GM23248 (cell line): ENCODE measurements around the gene TMEM117. TPM values are rescaled to one million over a fixed set of nuclear protein-coding genes. Genes with fewer than 3 reads are reported as not detected.
"Not testable (repeated sequence)": the region's sequence is repeated elsewhere in the genome, so short reads cannot be mapped to it uniquely, and the experiment has no call there.

ENCODE experiments used
- DNase-seq: peaks from one replicate; pipeline ENCODE4 v3.0.0-alpha.2; 2015
- H2AFZ ChIP-seq: fragments of 200-600 bp; sonication (generic); 2 replicates; pipeline ENCODE4 v1.6.1; 2016; ENCODE audit warnings: antibody characterized with exemption
- H3F3A ChIP-seq: fragments of 200-600 bp; sonication (generic); 2 replicates; pipeline ENCODE4 v1.6.1; 2016; ENCODE audit warnings: mild to moderate bottlenecking, antibody characterized with exemption, mixed run types; ENCODE audit not compliant: insufficient read depth
- H3K27ac ChIP-seq: fragments of 200-600 bp; sonication (generic); 2 replicates; pipeline ENCODE4 v1.5.1; 2016; ENCODE audit warnings: mild to moderate bottlenecking
- H3K27me3 ChIP-seq: fragments of 200-600 bp; sonication (generic); replicated peaks from 2 replicates; pipeline ENCODE4 v1.6.1; 2016; ENCODE audit warnings: mild to moderate bottlenecking; ENCODE audit not compliant: insufficient read depth
- H3K36me3 ChIP-seq: fragments of 200-600 bp; sonication (generic); 2 replicates; pipeline ENCODE4 v1.6.1; 2016; ENCODE audit warnings: low read depth, mild to moderate bottlenecking
- H3K4me1 ChIP-seq: fragments of 200-600 bp; sonication (generic); 2 replicates; pipeline ENCODE4 v1.6.1; 2016; ENCODE audit warnings: mild to moderate bottlenecking; ENCODE audit not compliant: insufficient read depth
- H3K4me2 ChIP-seq: fragments of 200-600 bp; sonication (generic); one replicate; pipeline ENCODE4 v1.6.1; 2016; ENCODE audit warnings: mild to moderate bottlenecking; ENCODE audit not compliant: unreplicated experiment
- H3K4me3 ChIP-seq: fragments of 200-600 bp; sonication (generic); 2 replicates; pipeline ENCODE4 v1.5.1; 2016; ENCODE audit warnings: mild to moderate bottlenecking
- H3K79me2 ChIP-seq: fragments of 200-600 bp; sonication (generic); 2 replicates; pipeline ENCODE4 v1.6.1; 2016; ENCODE audit warnings: mild to moderate bottlenecking; ENCODE audit not compliant: insufficient read depth
- H3K9ac ChIP-seq: fragments of 200-600 bp; sonication (generic); 2 replicates; pipeline ENCODE4 v1.6.1; 2016; ENCODE audit warnings: mild to moderate bottlenecking
- H3K9me2 ChIP-seq: fragments of 200-600 bp; sonication (generic); 2 replicates; pipeline ENCODE4 v1.6.1; 2016; ENCODE audit warnings: mixed run types, mild to moderate bottlenecking, moderate library complexity; ENCODE audit not compliant: insufficient read depth
- H3K9me3 ChIP-seq: fragments of 200-600 bp; sonication (generic); one replicate; pipeline ENCODE4 v1.6.1; 2017; ENCODE audit warnings: low read depth
- H4K20me1 ChIP-seq: fragments of 200-600 bp; sonication (generic); 2 replicates; pipeline ENCODE4 v1.6.0; 2016; ENCODE audit not compliant: insufficient read depth
- EZH2 ChIP-seq: fragments of 200-600 bp; sonication (generic); IDR thresholded peaks from 2 replicates; pipeline ENCODE4 v1.6.1; 2018; ENCODE audit warnings: antibody characterized with exemption, mild to moderate bottlenecking; ENCODE audit not compliant: insufficient read depth, poor library complexity, severe bottlenecking
- EZH2phosphoT487 ChIP-seq: fragments of 200-600 bp; sonication (generic); IDR thresholded peaks from 2 replicates; pipeline ENCODE4 v1.6.1; 2018; ENCODE audit warnings: antibody characterized with exemption, moderate library complexity, mild to moderate bottlenecking, low read depth; ENCODE audit not compliant: insufficient read depth
- WGBS, 2 experiments: methylation state at CpG; one replicate each; pipeline ENCODE4 v1.1.6; 2015 to 2017; ENCODE audit warnings: low lambda C conversion rate in 2 of 2, low coverage in 1 of 2; ENCODE audit errors: missing lambda C conversion rate in 2 of 2; 5-methylcytosine and 5-hydroxymethylcytosine counted together
- in situ Hi-C: fragments of 300-500 bp; cut with MboI; formaldehyde crosslinking; loops from 2 replicates; pipeline ENCODE4 v1.15.0; 2020
- polyA plus RNA-seq: library from polyadenylated mRNA; unstranded; fragments of >200 nt; fragmentation: Nextera tagmentation; extraction: Ambion mirVana; gene quantifications from 2 replicates; pipeline ENCODE4 v1.2.1, GENCODE V29; 2016
- total RNA-seq: library from RNA; depleted of rRNA; stranded (reverse); fragments of >200 nt; shearing (Covaris generic); gene quantifications from 2 replicates; pipeline ENCODE4 v1.2.3, GENCODE V29; 2014

The TMEM117 gene
- total and polyA plus RNA-seq, 2 experiments from 2014 or later, result 12.1 to 19.1 TPM

GRCh38 chr12:43835264-43835655 is 621 bp upstream of the TMEM117 start:
- WGBS, 2 experiments, result 21 to 23% methylated on average over 6 of the region's 6 CpGs
- no peaks in the 10 kb centered on the region for H3K27me3 ChIP-seq
- peak overlapping the region; percentile 85 for H3K4me2 ChIP-seq
- H3K9ac ChIP-seq, result peak overlapping the region; percentile 94
- H3K36me3 ChIP-seq, result no peaks in the 10 kb centered on the region
- peak overlapping the region; percentile 89 for H3K4me3 ChIP-seq
- H4K20me1 ChIP-seq, result no peaks in the 10 kb centered on the region
- no peaks in the 10 kb centered on the region for H3K9me3 ChIP-seq
- peak overlapping the region; percentile 91 for H3K27ac ChIP-seq
- in situ Hi-C loops, result no loop called here
- H3K4me1 ChIP-seq, result peaks cover 20% of the 10 kb centered on the region
- H3F3A ChIP-seq, result peaks cover 14% of the 10 kb centered on the region; the same call in 1 of the 2 replicates
- peak overlapping the region; percentile 93 for H2AFZ ChIP-seq
- no peak for DNase-seq
- TF ChIP-seq EZH2phosphoT487, result no peak
- TF ChIP-seq EZH2, result no peak
- no peaks in the 10 kb centered on the region for H3K9me2 ChIP-seq
- peaks cover 38% of the 10 kb centered on the region for H3K79me2 ChIP-seq

GRCh38 chr12:43836475-43836989 is 651 bp downstream of the TMEM117 start:
- TF ChIP-seq EZH2 (no peak), EZH2phosphoT487 (no peak)

GRCh38 chr12:43840338-43840737 is 4.5 kb downstream of the TMEM117 start:
- in situ Hi-C loops, result no loop called here
- H2AFZ ChIP-seq, result no peak overlapping the region
- peaks cover 23% of the 10 kb centered on the region for H3K4me1 ChIP-seq
- H3K27me3 ChIP-seq, result no peaks in the 10 kb centered on the region
- H3K4me3 ChIP-seq, result no peak overlapping the region
- no peaks in the 10 kb centered on the region for H3K9me2 ChIP-seq
- no peak overlapping the region for H3K9ac ChIP-seq
- 85 to 87% methylated on average over 4 of the region's 4 CpGs for WGBS, 2 experiments
- H4K20me1 ChIP-seq, result no peaks in the 10 kb centered on the region
- H3F3A ChIP-seq, result 0 out of 2 replicates have a peak, but pooled peaks cover 9% of the 10 kb centered on the region
- no peaks in the 10 kb centered on the region for H3K9me3 ChIP-seq
- no peaks in the 10 kb centered on the region for H3K36me3 ChIP-seq
- H3K79me2 ChIP-seq, result peaks cover 70% of the 10 kb centered on the region
- H3K4me2 ChIP-seq, result no peak overlapping the region
- H3K27ac ChIP-seq, result no peak overlapping the region
- no peak for DNase-seq
- no peak for TF ChIP-seq EZH2phosphoT487
- no peak for TF ChIP-seq EZH2

More at GRCh38 chr12:43836475-43836989, 651 bp downstream of the TMEM117 start:
- Histone ChIP-seq H3K9me2 (no peaks in the 10 kb centered on the region), H3K27me3 (no peaks in the 10 kb centered on the region), H3K4me3 (peak overlapping the region; percentile 89), H3F3A (peaks cover 14% of the 10 kb centered on the region; the same call in 1 of the 2 replicates), H3K9ac (peak overlapping the region; percentile 94), H3K4me1 (peaks cover 22% of the 10 kb centered on the region), H3K9me3 (no peaks in the 10 kb centered on the region), H3K27ac (peak overlapping the region; percentile 91), H2AFZ (peak overlapping the region; percentile 93), H3K79me2 (peaks cover 51% of the 10 kb centered on the region), H3K36me3 (no peaks in the 10 kb centered on the region), H4K20me1 (no peaks in the 10 kb centered on the region), H3K4me2 (peak overlapping the region; percentile 85)
- peak; percentile 56 for DNase-seq
- 1 to 2% methylated on average over 8 of the region's 8 CpGs for WGBS, 2 experiments
- in situ Hi-C loops, result no loop called here

GRCh38 chr12:43841253-43841652 is 5.4 kb downstream of the TMEM117 start:
- Histone ChIP-seq H3K9me3 (no peaks in the 10 kb centered on the region), H3K36me3 (no peaks in the 10 kb centered on the region), H3K4me2 (no peak overlapping the region), H3K27me3 (no peaks in the 10 kb centered on the region), H4K20me1 (no peaks in the 10 kb centered on the region), H3K4me3 (no peak overlapping the region), H3K79me2 (peaks cover 70% of the 10 kb centered on the region), H3F3A (0 out of 2 replicates have a peak, but pooled peaks cover 8% of the 10 kb centered on the region), H3K4me1 (peaks cover 23% of the 10 kb centered on the region), H3K9ac (no peak overlapping the region), H3K9me2 (no peaks in the 10 kb centered on the region), H3K27ac (no peak overlapping the region), H2AFZ (no peak overlapping the region)
- WGBS, 2 experiments, result 98 to 100% methylated on average over 3 of the region's 3 CpGs
- in situ Hi-C loops, result no loop called here
- no peak for DNase-seq
- TF ChIP-seq EZH2 (no peak), EZH2phosphoT487 (no peak)

- H3K4me2 ChIP-seq, result no peak overlapping the region
- in situ Hi-C loops, result no loop called here
- TF ChIP-seq EZH2, result no peak
- TF ChIP-seq EZH2phosphoT487, result no peak
- H3K4me3 ChIP-seq, result no peak overlapping the region
- H3K9me2 ChIP-seq, result no peaks in the 10 kb centered on the region
- H3K27ac ChIP-seq, result no peak overlapping the region
- H4K20me1 ChIP-seq, result no peaks in the 10 kb centered on the region
- peaks cover 19% of the 10 kb centered on the region for H3K4me1 ChIP-seq
- no peak overlapping the region for H2AFZ ChIP-seq
- WGBS, 2 experiments, result 96 to 97% methylated on average over 1 of the region's 1 CpG
- no peaks in the 10 kb centered on the region for H3K9me3 ChIP-seq
- peaks cover 62% of the 10 kb centered on the region for H3K79me2 ChIP-seq
- H3K36me3 ChIP-seq, result no peaks in the 10 kb centered on the region
- H3K27me3 ChIP-seq, result no peaks in the 10 kb centered on the region
- peaks cover 4% of the 10 kb centered on the region; the same call in 1 of the 2 replicates for H3F3A ChIP-seq
- no peak for DNase-seq
- no peak overlapping the region for H3K9ac ChIP-seq
Observed at GRCh38 chr12:43842259-43842658, 6.4 kb downstream of the TMEM117 start.

GRCh38 chr12:43847425-43848225 is 11.7 kb downstream of the TMEM117 start:
- Histone ChIP-seq H3K4me1 (peaks cover 14% of the 10 kb centered on the region), H2AFZ (0 out of 2 replicates have a peak overlapping the region, but pooled peaks have one; percentile 7), H3K27ac (peak overlapping the region; percentile 51)
- DNase-seq, result peak; percentile 75
- H3K9me3 ChIP-seq, H3K4me3 ChIP-seq, H3K79me2 ChIP-seq, H3K9ac ChIP-seq, H3K36me3 ChIP-seq, H3F3A ChIP-seq, in situ Hi-C loops, H3K27me3 ChIP-seq, H3K4me2 ChIP-seq, H4K20me1 ChIP-seq, H3K9me2 ChIP-seq: not testable (repeated sequence)
- WGBS, 2 experiments, result 79 to 81% methylated on average over 4 of the region's 4 CpGs
